ENCODE data around the gene ANKMY1. TPM values are rescaled to one million over a fixed set of nuclear protein-coding genes. Genes with fewer than 3 reads are reported as not detected.

Gene ANKMY1
- total RNA-seq, 4 donors from 2014 or later = 11.7 to 30.5 (median 15.3) TPM

GRCh38 chr2:240579071-240579762 is 21.4 kb upstream of the ANKMY1 start:
- TF ChIP-seq CTCF (IDR thresholded peaks at IDR 0.05; ENCODE audit: low read depth) = no peak

- no peak for TF ChIP-seq CTCF (IDR thresholded peaks at IDR 0.05; ENCODE audit: low read depth)
Observed at GRCh38 chr2:240578488-240578887, 20.7 kb upstream of the ANKMY1 start.

- no peak for TF ChIP-seq CTCF (IDR thresholded peaks at IDR 0.05; ENCODE audit: low read depth)
Observed at GRCh38 chr2:240578110-240578450, 20.3 kb upstream of the ANKMY1 start.

GRCh38 chr2:240577281-240578109 is 19.7 kb upstream of the ANKMY1 start:
- TF ChIP-seq CTCF (IDR thresholded peaks at IDR 0.05; ENCODE audit: low read depth) = no peak

- TF ChIP-seq CTCF (IDR thresholded peaks at IDR 0.05; ENCODE audit: low read depth) = no peak
Observed at GRCh38 chr2:240576436-240577205, 18.8 kb upstream of the ANKMY1 start.

- no peak for TF ChIP-seq CTCF (IDR thresholded peaks at IDR 0.05; ENCODE audit: low read depth)
Observed at GRCh38 chr2:240576036-240576435, 18.2 kb upstream of the ANKMY1 start.
